HL-60 (cell line): ENCODE measurements around the gene TAF1B.

ENCODE experiments used
- CTCF ChIP-seq: IDR thresholded peaks from one replicate; pipeline ENCODE4 v1.5.1; 2011; ENCODE audit warnings: low read length, control low read depth, inconsistent platforms; ENCODE audit not compliant: insufficient read depth
- GABPA ChIP-seq: IDR thresholded peaks from 2 replicates; pipeline ENCODE4 v1.6.1; 2012; ENCODE audit warnings: low read depth
- POLR2AphosphoS5 ChIP-seq: IDR thresholded peaks from 2 replicates; pipeline ENCODE4 v1.6.1; 2012; ENCODE audit warnings: low read depth
- REST ChIP-seq: IDR thresholded peaks from 2 replicates; pipeline ENCODE4 v1.6.1; 2012; ENCODE audit warnings: low read depth; ENCODE audit not compliant: insufficient replicate concordance
- SPI1 ChIP-seq: IDR thresholded peaks from 2 replicates; pipeline ENCODE4 v1.6.1; 2012; ENCODE audit warnings: low read depth, mild to moderate bottlenecking, borderline replicate concordance

DNA sequence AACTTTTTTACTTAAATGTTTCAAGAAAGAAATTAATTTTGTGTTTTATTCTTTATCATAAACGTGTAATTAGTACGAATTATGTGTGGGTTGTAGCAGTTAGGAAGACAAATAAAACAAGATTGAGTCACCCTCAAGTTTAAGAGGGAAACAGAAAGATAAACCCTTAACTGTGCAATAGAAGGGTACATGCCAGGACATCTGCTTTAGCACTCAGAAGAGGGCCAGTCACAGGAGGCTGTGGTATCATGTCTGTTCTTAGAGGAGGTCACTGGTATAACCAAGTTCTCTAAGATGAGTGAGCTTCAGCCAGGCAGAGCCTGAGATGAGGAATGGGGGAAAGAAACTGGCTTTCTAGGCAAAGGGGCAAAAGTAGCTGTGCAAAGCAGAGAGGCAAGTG, 65.8 kb downstream of the TAF1B start:
- no peak for TF ChIP-seq REST
- TF ChIP-seq CTCF = no peak
- TF ChIP-seq POLR2AphosphoS5 = no peak
- no peak for TF ChIP-seq SPI1
- TF ChIP-seq GABPA = no peak
